ENCODE results near the gene CDKN2C. TPM values are rescaled to one million over a fixed set of nuclear protein-coding genes. Genes with fewer than 3 reads are reported as not detected.

CDKN2C gene
- total RNA-seq, 1 donor from 2014 or later, result 2.9 TPM

DNA sequence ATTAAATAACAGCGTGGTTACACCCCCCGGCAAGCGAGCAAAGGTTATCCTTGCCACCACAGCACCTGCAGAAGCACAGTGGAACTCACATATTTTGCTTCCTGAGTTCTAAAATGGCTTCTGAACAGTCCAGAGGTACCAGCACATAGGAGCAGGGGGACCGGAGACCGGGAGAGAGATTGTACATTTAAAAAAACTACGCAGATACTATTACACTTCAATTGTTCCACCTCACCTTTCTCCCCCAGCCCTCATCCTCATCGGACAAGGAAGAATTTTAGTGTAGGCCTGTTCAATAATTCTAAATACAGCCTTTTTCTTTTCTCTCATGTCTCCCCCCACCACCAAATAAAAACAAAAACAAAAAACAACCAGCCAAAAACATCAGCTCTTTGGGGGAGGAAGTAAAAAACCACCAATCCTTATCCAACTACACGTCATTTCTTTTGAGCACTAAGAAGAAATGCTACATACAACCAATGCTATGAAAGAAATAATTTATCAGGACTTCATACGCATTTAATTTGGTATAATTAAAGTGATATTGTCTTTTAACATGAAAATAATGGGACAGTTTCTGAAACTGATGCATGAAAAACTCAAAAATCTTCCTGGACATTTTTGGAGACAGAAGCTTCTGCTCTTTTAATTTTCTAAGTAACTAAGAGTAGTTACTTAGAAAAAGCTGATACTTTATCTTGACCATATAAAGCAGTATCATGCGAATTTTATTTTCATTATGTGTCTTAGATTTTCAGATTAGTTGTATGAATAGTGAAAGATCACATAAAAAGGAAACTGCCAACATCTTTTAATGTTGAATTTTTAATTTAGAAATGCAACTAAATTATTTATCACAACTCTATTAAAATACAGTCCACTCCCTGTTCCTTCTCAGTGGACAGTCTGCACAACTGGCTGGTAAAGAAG, 9.1 kb downstream of the CDKN2C start:
- H3K4me1 Mint-ChIP-seq, result peaks cover 5% of the 10 kb centered on the region
- H3K27me3 Mint-ChIP-seq (ENCODE audit: low read depth), result peaks cover 96% of the 10 kb centered on the region
- H3K27ac Mint-ChIP-seq (ENCODE audit: unreplicated experiment), result no peak overlapping the region
- no peak for DNase-seq (ENCODE audit: low read depth, low spot score)
- H3K9me3 Mint-ChIP-seq, result no peaks in the 10 kb centered on the region
- no peaks in the 10 kb centered on the region for H3K36me3 Mint-ChIP-seq (ENCODE audit: low read depth)
- TF ChIP-seq, protein P1, sequence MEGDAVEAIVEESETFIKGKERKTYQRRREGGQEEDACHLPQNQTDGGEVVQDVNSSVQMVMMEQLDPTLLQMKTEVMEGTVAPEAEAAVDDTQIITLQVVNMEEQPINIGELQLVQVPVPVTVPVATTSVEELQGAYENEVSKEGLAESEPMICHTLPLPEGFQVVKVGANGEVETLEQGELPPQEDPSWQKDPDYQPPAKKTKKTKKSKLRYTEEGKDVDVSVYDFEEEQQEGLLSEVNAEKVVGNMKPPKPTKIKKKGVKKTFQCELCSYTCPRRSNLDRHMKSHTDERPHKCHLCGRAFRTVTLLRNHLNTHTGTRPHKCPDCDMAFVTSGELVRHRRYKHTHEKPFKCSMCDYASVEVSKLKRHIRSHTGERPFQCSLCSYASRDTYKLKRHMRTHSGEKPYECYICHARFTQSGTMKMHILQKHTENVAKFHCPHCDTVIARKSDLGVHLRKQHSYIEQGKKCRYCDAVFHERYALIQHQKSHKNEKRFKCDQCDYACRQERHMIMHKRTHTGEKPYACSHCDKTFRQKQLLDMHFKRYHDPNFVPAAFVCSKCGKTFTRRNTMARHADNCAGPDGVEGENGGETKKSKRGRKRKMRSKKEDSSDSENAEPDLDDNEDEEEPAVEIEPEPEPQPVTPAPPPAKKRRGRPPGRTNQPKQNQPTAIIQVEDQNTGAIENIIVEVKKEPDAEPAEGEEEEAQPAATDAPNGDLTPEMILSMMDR (conservative IDR thresholded peaks at IDR 0.05), result no peak
- peak overlapping the region; percentile 72 for H3K4me3 Mint-ChIP-seq

DNA sequence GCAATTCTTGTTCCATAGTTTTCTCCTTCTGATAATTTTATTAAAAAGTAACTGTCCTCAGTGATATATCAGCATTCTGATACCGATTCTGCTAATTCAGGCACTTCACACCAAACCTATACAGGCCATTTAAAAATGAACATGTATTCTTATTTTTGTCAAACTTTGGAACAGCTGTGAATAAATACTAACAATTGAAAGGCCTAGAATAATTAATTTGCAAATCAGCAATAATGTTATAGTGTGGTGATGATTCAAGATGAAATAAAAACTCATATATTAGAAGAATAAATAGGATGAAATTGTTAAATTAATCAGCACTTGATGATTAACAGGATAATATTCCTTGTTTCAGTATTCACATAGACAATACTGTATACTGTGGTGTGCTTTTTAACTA, 9.9 kb downstream of the CDKN2C start:
- Mint-ChIP-seq H3K4me1 (peaks cover 5% of the 10 kb centered on the region), H3K27ac (ENCODE audit: unreplicated experiment) (no peak overlapping the region), H3K27me3 (ENCODE audit: low read depth) (peaks cover 95% of the 10 kb centered on the region), H3K36me3 (ENCODE audit: low read depth) (no peaks in the 10 kb centered on the region), H3K9me3 (no peaks in the 10 kb centered on the region), H3K4me3 (no peak overlapping the region)
- TF ChIP-seq, protein P1 (conservative IDR thresholded peaks at IDR 0.05), result no peak
- DNase-seq (ENCODE audit: low read depth, low spot score), result no peak

DNA sequence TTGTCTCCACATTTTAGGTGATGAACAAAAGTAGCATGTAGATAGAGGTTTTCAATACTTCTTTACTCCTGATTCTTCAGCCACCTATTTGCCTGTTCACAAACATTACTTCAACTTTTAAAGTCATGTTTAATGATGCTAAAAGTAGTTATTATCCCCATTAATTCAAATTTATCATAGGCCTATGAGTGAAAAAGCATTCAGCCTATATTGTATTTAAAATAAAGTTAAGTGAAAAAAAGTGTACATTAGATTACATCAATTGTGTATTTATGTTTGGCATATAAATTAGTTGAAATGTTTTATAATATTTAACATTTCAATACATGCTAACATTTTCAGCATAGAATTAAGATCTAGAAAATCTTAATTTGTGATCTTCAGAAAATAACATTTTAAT, 10.5 kb downstream of the CDKN2C start:
- peaks cover 5% of the 10 kb centered on the region for H3K4me1 Mint-ChIP-seq
- TF ChIP-seq, protein P1 (conservative IDR thresholded peaks at IDR 0.05), result no peak
- no peak for DNase-seq (ENCODE audit: low read depth, low spot score)
- H3K9me3 Mint-ChIP-seq, result no peaks in the 10 kb centered on the region
- no peak overlapping the region for H3K4me3 Mint-ChIP-seq
- H3K36me3 Mint-ChIP-seq (ENCODE audit: low read depth), result no peaks in the 10 kb centered on the region
- H3K27ac Mint-ChIP-seq (ENCODE audit: unreplicated experiment), result no peak overlapping the region
- peaks cover 95% of the 10 kb centered on the region for H3K27me3 Mint-ChIP-seq (ENCODE audit: low read depth)

DNA sequence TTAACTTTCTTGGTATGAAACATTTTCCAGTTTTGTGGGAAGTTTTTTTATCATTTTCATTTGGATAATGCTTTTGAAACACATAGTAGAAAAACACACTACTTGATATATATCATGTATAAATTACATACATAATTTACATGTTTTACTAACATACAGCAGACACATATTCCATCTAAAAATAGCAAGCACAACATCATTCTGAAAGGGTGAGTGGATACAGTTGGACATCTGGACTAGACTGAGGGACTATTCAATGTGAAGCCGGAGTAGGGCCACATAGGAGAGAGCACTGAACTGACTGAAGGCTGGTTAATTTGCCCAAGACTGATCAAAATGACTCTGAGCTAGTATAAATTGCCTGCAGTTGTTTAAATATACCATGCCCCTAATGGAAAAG, 11.7 kb downstream of the CDKN2C start:
- H3K36me3 Mint-ChIP-seq (ENCODE audit: low read depth), result no peaks in the 10 kb centered on the region
- DNase-seq (ENCODE audit: low read depth, low spot score), result no peak
- peaks cover 5% of the 10 kb centered on the region for H3K4me1 Mint-ChIP-seq
- no peak overlapping the region for H3K4me3 Mint-ChIP-seq
- no peaks in the 10 kb centered on the region for H3K9me3 Mint-ChIP-seq
- no peak overlapping the region for H3K27ac Mint-ChIP-seq (ENCODE audit: unreplicated experiment)
- peaks cover 95% of the 10 kb centered on the region for H3K27me3 Mint-ChIP-seq (ENCODE audit: low read depth)
- TF ChIP-seq, protein P1 (conservative IDR thresholded peaks at IDR 0.05), result no peak

DNA sequence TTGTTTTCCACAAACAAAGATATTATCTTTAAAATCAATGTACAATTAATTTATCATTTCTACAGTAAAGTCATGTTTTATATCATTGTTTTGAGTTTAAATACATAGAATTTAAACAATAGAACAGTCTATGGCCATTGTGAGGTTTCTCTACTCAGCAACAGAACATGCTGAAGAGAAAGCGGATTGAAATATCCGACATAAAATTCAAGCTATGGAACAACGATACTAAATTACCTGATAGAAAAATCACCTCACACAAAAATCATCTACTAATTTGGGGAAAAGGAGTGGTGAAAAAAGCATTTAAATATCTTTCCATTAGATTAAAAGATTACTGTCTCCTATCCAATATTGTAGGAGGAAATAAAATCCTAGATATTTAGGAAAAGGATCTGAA, 12.6 kb downstream of the CDKN2C start:
- Mint-ChIP-seq H3K9me3 (no peaks in the 10 kb centered on the region), H3K27ac (ENCODE audit: unreplicated experiment) (no peak overlapping the region), H3K36me3 (ENCODE audit: low read depth) (no peaks in the 10 kb centered on the region), H3K4me1 (peaks cover 5% of the 10 kb centered on the region), H3K4me3 (no peak overlapping the region), H3K27me3 (ENCODE audit: low read depth) (peaks cover 93% of the 10 kb centered on the region)
- TF ChIP-seq, protein P1 (conservative IDR thresholded peaks at IDR 0.05), result no peak
- no peak for DNase-seq (ENCODE audit: low read depth, low spot score)

All from neural crest cell (in vitro differentiated cells).